Activated CD4-positive, alpha-beta T cell treated with anti-CD3 and anti-CD28 coated beads for 1 hour (primary cell): ENCODE data around the gene PCDHGA7.
"Not testable (repeated sequence)": the region's sequence is repeated elsewhere in the genome, so short reads cannot be mapped to it uniquely, and the experiment has no call there.

Experiments used
- DNase-seq: peaks from one replicate; pipeline ENCODE4 v3.0.0-alpha.2; 2020

PCDHGA7 gene

DNA sequence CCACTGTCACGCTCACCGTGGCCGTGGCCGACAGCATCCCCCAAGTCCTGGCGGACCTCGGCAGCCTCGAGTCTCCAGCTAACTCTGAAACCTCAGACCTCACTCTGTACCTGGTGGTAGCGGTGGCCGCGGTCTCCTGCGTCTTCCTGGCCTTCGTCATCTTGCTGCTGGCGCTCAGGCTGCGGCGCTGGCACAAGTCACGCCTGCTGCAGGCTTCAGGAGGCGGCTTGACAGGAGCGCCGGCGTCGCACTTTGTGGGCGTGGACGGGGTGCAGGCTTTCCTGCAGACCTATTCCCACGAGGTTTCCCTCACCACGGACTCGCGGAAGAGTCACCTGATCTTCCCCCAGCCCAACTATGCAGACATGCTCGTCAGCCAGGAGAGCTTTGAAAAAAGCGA lies 50.2 kb downstream of the PCDHGA7 start:
- DNase-seq: not testable (repeated sequence)

DNA sequence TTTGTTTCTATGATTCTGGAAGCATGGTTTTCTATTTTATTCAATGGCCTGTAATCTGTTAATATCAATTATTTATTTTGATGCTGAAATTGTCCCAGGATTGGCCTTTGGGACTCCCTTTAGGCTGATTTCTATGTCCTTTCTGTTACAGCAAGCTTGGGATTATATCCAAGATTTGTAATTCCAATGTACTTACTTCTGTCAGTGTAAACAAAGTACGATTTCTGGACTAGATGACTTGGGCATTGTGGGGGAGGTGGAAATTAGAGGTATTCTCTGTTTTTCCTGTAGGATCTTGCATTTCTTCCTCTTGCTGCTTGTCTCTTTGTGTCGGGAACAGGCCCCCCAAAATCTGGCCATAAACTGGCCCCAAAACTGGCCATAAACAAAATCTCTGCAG lies 51.5 kb downstream of the PCDHGA7 start:
- DNase-seq: no peak
